Stimulated activated CD8-positive, alpha-beta memory T cell treated with anti-CD3 and anti-CD28 coated beads, Interleukin-7, amount 100 ng/mL, for 24 hours (primary cell): ENCODE measurements around the gene FOCAD.

Experiments
- DNase-seq: peaks from one replicate; pipeline ENCODE4 v3.0.0-alpha.2; 2020; ENCODE audit warnings: low read depth

Gene FOCAD

GRCh38 chr9:20729523-20729922, 45.5 kb downstream of the FOCAD start:
- no peak for DNase-seq

- DNase-seq = no peak
Observed at GRCh38 chr9:20732118-20732517, 48.1 kb downstream of the FOCAD start.

DNA sequence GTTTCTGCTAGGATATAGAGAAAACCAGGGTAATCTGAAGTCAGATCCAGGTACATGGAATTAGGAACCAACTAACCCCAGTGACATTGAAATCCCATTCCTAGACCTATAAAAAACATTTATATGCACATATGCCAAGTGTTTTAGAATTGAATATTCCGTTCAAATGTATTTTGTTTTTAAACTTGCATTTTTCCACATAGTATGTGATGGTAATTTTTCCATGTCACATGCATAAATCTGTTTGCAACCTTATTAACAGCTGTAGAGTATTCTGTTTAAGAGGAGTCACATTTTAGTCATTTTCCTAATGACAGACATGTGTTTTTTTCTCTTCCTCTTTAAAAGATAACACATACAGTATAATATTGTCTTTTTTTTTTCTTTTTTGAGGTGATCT, 50.2 kb downstream of the FOCAD start:
- DNase-seq = no peak

DNA sequence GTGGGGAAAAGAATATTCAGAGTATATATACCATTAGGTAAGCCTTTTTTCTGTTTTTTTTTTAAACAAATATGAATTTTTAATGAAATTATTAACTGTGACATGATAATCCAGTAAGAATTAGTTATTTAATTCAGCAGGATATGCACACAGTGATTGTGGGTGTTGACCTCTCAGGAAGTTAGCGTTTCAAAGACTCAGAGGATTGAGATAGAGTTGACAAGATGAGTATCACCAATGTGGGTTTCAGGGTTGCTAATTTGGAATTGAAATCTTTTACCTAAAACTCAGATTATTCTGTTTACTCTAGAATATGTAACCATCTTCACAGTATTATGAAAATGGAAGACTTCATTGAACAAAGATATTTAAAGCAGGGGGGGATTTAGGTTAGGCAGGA, 56.2 kb downstream of the FOCAD start:
- no peak for DNase-seq

DNA sequence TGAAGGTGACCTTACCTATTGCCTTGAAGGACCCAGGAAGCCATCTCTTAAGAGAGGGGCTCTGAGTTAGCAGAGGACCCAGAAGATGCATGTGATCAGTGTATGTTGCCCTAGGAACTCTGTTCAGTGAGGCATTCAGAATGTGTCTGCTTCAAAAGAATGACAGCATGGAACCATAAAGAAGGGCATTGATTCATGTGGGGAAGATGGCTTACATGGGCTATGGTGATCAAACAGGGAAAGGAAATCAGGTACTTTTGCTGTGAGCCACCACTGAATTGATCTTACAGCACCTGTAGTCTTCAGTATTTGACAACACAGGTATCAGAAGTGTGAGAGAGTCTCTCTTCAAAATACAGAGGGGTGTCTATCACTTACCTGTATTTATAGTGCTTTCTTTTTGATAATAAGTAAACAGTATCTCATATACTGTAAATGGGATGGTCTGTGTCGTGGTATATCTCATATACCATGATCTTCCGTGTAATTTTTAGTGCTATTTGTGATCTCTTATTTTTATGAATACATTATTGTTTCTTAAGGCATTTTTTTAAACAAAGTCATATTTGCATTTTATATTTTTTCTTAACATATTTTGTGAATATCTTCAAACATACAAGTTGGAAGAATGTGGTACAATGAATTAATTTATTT, 57.0 kb downstream of the FOCAD start:
- DNase-seq = no peak

DNA sequence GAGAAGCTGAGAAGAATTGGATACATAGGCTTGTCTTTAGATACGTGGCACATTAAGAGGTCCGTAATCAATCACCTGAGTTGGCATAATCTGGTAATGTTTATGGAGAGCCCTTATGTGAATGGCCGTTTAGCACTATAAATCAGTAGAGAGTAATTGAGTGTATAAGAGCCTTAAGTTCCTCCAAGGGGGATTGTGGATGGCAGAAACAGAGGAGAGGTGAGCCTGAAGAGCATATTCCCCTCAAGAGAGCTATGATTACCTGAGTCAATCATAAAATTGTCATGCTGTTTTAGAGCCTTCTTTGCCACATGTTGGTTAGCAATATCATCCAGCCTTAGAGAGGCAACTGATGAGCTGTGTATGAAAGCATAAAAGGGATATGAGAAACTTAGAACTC, 58.8 kb downstream of the FOCAD start:
- no peak for DNase-seq

GRCh38 chr9:20744036-20744630, 60.1 kb downstream of the FOCAD start:
- DNase-seq = no peak

GRCh38 chr9:20746967-20747366, 62.9 kb downstream of the FOCAD start:
- DNase-seq = no peak

- no peak for DNase-seq
Observed at GRCh38 chr9:20749496-20750198, 65.6 kb downstream of the FOCAD start.

DNA sequence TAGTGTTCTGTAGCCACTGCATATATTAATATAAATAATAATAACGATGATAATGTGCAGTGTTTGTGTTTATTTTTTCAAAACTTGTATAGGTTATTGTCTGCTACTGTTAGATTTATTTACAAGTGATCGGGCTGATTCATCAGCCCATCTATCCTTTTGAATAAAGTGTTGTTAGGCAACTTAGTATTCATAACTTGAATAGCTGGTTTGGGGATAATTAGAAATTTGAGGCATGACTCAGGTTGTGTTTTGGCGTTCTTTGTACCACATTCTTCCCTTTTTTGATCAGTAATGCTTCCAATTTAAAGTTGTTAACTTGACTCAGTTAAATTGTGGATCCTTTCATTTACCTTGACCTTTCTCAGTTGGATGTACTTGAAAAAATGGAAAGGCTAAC, 69.7 kb downstream of the FOCAD start:
- no peak for DNase-seq

GRCh38 chr9:20754556-20754955, 70.5 kb downstream of the FOCAD start:
- DNase-seq = no peak

DNA sequence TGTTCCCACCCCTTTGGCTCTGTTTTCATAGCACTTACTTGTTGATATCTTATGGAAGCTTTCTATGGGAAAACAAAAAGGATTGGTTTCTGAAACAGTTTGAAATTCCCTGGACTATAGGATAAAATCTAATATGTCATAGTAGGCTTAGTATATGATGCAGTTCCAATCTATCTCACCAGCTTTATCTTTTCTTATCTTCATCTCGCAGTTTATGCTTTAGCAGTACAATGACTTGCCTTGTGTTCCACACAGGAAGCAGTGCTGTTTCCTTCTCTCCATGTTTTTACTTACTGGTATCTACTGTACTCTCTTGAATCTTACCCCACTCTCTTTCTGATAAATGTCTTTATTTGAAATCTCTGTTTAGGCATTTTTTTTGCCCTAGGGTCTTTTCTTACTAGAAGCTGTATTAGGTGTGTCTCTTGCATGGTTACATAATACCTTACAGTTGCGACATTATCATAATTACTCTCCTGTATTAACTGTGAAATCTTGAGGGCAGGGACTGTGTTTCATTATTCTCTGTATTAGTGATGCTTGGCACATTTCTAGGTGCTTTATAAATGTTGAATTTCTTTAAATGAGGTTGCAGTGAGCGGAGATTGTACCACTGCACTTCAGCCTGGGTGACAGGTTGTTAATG, 76.3 kb downstream of the FOCAD start:
- DNase-seq = no peak

DNA sequence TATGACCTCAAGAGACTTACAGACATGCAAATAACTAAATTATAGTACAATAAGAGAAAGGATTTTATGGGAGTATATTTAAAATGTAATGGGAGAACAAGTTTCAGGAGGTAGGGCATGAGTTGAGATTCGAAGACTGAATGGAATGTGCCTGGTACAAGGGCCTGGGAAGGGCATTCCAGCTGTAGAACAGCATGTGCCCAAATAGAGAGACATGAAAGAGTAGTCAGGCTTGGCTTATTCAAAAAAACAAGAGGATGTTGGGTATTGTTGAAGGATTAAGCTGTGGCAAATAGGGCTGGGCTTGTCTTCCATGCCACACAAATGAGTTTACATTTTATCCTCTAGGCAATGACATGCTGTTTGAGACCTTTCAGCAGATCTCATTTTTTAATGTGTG, 86.9 kb downstream of the FOCAD start:
- no peak for DNase-seq

GRCh38 chr9:20771729-20772128, 87.7 kb downstream of the FOCAD start:
- DNase-seq = no peak

DNA sequence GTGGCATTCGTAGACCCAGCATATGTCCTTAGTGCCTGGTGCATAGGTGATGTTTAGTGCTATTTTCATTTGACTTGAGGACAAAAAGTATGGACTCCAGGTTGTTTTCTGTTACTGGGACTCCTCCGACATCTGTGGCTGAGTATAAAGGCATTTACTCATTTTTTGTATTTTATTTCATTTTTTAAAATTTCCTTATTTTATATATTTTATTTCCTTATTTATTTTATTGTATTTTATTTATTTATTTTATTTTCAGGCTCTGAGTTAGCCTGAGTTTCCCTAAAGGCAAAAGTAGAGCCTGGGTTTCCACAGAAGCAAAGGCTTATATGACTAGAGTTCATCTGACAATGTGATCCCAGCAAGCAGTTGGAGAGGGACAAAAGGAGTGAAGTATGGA, 91.6 kb downstream of the FOCAD start:
- no peak for DNase-seq

GRCh38 chr9:20781092-20781491, 97.0 kb downstream of the FOCAD start:
- DNase-seq = no peak

DNA sequence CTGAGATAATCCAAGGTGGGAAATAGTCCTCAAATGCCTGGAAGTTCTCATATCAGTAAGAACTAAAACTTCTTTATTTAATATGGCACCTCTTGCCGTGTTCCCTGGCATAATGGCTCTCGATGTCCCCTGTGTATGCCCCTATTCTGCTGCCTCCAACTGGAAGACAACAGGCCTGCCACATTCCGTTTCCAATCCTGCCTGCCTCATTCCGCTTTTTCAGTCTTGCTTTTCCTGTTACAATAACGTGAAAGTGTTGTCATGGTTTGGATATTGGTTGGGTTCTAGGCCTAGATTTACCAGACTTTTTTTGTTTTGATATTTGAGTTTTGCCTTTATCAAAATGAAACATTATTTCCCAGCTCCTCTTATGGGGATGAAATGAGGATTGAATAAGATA, 98.2 kb downstream of the FOCAD start:
- no peak for DNase-seq

GRCh38 chr9:20783057-20784038, 99.3 kb downstream of the FOCAD start:
- no peak for DNase-seq

DNA sequence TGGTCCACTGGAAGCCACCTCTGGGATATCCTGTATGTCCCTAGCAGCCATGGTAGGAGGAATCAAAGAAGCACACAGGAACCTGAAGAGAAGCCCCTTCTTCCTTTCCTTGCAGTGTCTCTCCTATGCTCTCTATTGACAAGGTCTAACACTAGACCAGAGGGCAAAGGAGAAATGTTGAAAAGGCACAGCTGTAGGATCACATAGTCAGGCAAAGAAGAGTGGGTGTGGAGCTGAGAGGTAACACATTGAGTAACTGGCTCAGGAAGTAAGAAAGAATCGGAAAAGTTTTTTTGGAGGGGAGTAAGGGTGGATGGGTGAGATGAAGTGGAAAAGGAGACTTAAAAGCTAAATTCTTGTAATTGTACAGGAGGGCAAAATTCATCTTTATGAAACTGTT, 100.1 kb downstream of the FOCAD start:
- no peak for DNase-seq

DNA sequence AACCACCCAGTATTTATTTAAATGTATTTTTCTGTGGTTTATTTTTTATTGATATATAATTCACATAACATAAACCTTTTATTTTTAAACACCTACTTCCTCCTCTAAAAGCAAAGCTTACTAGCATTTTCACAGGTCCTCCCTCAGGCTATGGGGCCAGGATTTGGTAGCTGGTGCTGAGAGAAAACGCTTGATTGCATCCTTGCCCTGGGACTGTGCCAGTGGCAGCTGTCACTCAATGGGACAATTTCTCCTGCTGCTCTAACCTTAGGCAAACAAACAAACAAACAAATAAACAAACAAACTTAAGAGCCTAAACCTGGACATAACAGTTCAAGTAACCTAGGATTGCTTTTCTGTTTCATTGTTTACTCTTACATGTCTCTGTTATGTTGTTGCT, 102.7 kb downstream of the FOCAD start:
- DNase-seq = no peak

- DNase-seq = no peak
Observed at GRCh38 chr9:20788526-20789451, 104.7 kb downstream of the FOCAD start.
